HepG2 (cell line): ENCODE data around the gene PSEN2. TPM values are rescaled to one million over a fixed set of nuclear protein-coding genes. Genes with fewer than 3 reads are reported as not detected.

Experiments used
- AFF4 ChIP-seq: sonication (generic); formaldehyde crosslinking; IDR thresholded peaks from 2 replicates; pipeline ENCODE4 v1.4.0; 2020; ENCODE audit warnings: missing genetic modification reagents
- CENPX ChIP-seq: sonication (generic); formaldehyde crosslinking; IDR thresholded peaks from 2 replicates; pipeline ENCODE4 v1.9.0; 2021; ENCODE audit warnings: mild to moderate bottlenecking, missing genetic modification reagents, moderate library complexity
- ERF ChIP-seq: IDR thresholded peaks from 2 replicates; pipeline ENCODE4 v1.6.1; 2018; ENCODE audit warnings: missing biosample characterization, missing genetic modification reagents
- FOSL2 ChIP-seq: sonication (generic); formaldehyde crosslinking; IDR thresholded peaks from 2 replicates; pipeline ENCODE4 v1.4.0; 2020; ENCODE audit warnings: missing genetic modification reagents
- FOXK1 ChIP-seq: sonication (generic); formaldehyde crosslinking; IDR thresholded peaks from 2 replicates; pipeline ENCODE4 v1.4.0; 2020; ENCODE audit warnings: low read depth, missing genetic modification reagents, borderline replicate concordance
- GABPB1 ChIP-seq: IDR thresholded peaks from 2 replicates; pipeline ENCODE4 v1.6.1; 2016; ENCODE audit warnings: mild to moderate bottlenecking, missing genetic modification reagents, moderate library complexity, missing compliant biosample characterization
- GATA4 ChIP-seq: sonication (generic); IDR thresholded peaks from 2 replicates; pipeline ENCODE4 v1.6.1; 2016; ENCODE audit warnings: antibody characterized with exemption, low read depth, borderline replicate concordance
- KMT2A ChIP-seq: sonication (generic); formaldehyde crosslinking; IDR thresholded peaks from 2 replicates; pipeline ENCODE4 v1.4.0; 2020; ENCODE audit warnings: missing genetic modification reagents
- NONO ChIP-seq, 2 experiments: fragments of 450-650 bp in 1 of 2; sonication (generic) in 1 of 2; formaldehyde crosslinking in 1 of 2; IDR thresholded peaks in 1 of 2; conservative IDR thresholded peaks in 1 of 2; 2 replicates each; pipeline versions ENCODE4 v1.6.1 to v1.8.0; 2017 to 2022; ENCODE audit warnings: mild to moderate bottlenecking in 1 of 2, missing genetic modification reagents in 1 of 2, moderate library complexity in 1 of 2
- ZFP91 ChIP-seq: sonication (generic); formaldehyde crosslinking; IDR thresholded peaks from 2 replicates; pipeline ENCODE4 v1.9.0; 2022; ENCODE audit warnings: missing genetic modification reagents, mild to moderate bottlenecking, borderline replicate concordance
- ZNF446 ChIP-seq: sonication (generic); formaldehyde crosslinking; IDR thresholded peaks from 2 replicates; pipeline ENCODE4 v1.5.0; 2020; ENCODE audit warnings: mild to moderate bottlenecking, missing genetic modification reagents
- ZNF615 ChIP-seq: sonication (generic); formaldehyde crosslinking; IDR thresholded peaks from 2 replicates; pipeline ENCODE4 v1.5.0; 2020; ENCODE audit warnings: mild to moderate bottlenecking, missing genetic modification reagents, borderline replicate concordance
- polyA plus RNA-seq, 8 experiments: library from polyadenylated mRNA; depleted of rRNA in 3 of 8; stranded (reverse) in 7 of 8; unstranded in 1 of 8; fragments of >200 nt; fragmentation: Illumina TruSeq in 4 of 8; extraction: Trizol in 4 of 8; gene quantifications; 2 replicates each; pipeline versions ENCODE4 v1.2.1 to v1.2.3, GENCODE V29; 2011 to 2016; ENCODE audit warnings: low read depth in 4 of 8, missing spikeins in 1 of 8, mixed read lengths in 1 of 8; ENCODE audit not compliant: insufficient read depth in 1 of 8
- total RNA-seq, 5 experiments: library from RNA; depleted of rRNA; stranded (reverse); fragments of >200 nt; fragmentation: Illumina TruSeq; extraction: Trizol; gene quantifications; 2 replicates each; pipeline ENCODE4 v1.2.3, GENCODE V29; 2016; ENCODE audit warnings: low read depth in 1 of 5
- TF ChIP-seq, protein P1 (sequence below): sonication (generic); formaldehyde crosslinking; IDR thresholded peaks from 2 replicates; pipeline ENCODE4 v1.5.1; 2020; ENCODE audit warnings: missing genetic modification reagents, mild to moderate bottlenecking, borderline replicate concordance
- TF ChIP-seq, protein P2 (sequence below): sonication (generic); formaldehyde crosslinking; IDR thresholded peaks from 2 replicates; pipeline ENCODE4 v1.9.0; 2022; ENCODE audit warnings: low read depth, missing genetic modification reagents
- TF ChIP-seq, protein P3 (sequence below): sonication (generic); formaldehyde crosslinking; IDR thresholded peaks from 2 replicates; pipeline ENCODE4 v1.8.1; 2023; ENCODE audit warnings: missing genetic modification reagents, inconsistent platforms, borderline replicate concordance
- TF ChIP-seq, protein P4 (sequence below): sonication (generic); formaldehyde crosslinking; IDR thresholded peaks from 2 replicates; pipeline ENCODE4 v1.4.0; 2020; ENCODE audit warnings: missing genetic modification reagents

PSEN2 gene
- total and polyA plus RNA-seq, 2 of the 13 experiments (the other 11 are each of a cell fraction or from before 2014, with no cell fraction given), result 5.9 to 13.1 TPM

DNA sequence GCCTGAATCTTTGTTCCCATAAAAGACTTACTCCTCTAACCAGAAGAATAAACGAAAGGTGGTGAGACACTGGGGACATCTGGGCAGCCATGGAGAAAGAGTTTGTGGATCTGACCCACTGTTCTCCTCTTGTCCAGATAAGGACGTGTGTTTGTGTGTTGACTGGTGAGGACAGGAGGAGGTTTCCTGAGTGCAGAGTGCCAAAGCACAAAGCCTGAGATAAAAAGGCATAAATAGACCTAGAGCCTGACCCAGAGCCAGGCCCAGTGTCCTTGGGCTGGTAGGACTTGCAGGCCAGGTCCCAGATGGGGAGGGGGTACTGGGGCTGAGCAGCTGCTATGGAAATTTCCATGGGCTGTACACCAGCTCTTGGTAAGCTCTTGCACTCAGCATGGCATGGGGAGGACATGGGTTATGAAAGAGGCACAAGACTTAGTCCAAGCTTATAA lies 50.1 kb downstream of the PSEN2 start (continued):
- no peak for TF ChIP-seq AFF4 (CRISPR knock-in tag)
- TF ChIP-seq, protein P1, sequence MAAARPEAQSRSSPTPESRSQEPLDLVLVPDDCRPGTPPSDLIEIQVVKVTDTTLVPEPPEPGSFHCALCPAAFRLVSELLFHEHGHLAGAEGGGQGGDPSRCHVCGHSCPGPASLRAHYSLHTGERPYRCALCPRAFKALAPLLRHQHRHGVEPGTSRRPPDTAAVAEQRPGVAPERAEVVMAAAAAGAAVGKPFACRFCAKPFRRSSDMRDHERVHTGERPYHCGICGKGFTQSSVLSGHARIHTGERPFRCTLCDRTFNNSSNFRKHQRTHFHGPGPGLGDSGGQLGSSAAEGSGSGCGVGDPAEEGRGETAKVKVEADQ (CRISPR knock-in tag), result peak; percentile 26; the same call in 1 of the 2 replicates
- peak; percentile 19; the same call in 1 of the 2 replicates for TF ChIP-seq GABPB1
- no peak for TF ChIP-seq ZNF615 (CRISPR knock-in tag)
- TF ChIP-seq GATA4, result peak; percentile 23; the same call in 1 of the 2 replicates
- no peak for TF ChIP-seq CENPX (CRISPR knock-in tag)
- TF ChIP-seq FOSL2 (CRISPR knock-in tag), result peak; percentile 47; the same call in 1 of the 2 replicates
- TF ChIP-seq, protein P2, sequence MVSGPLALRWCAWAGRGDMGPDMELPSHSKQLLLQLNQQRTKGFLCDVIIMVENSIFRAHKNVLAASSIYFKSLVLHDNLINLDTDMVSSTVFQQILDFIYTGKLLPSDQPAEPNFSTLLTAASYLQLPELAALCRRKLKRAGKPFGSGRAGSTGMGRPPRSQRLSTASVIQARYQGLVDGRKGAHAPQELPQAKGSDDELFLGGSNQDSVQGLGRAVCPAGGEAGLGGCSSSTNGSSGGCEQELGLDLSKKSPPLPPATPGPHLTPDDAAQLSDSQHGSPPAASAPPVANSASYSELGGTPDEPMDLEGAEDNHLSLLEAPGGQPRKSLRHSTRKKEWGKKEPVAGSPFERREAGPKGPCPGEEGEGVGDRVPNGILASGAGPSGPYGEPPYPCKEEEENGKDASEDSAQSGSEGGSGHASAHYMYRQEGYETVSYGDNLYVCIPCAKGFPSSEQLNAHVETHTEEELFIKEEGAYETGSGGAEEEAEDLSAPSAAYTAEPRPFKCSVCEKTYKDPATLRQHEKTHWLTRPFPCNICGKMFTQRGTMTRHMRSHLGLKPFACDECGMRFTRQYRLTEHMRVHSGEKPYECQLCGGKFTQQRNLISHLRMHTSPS (CRISPR knock-in tag), result peak; percentile 53; the same call in 1 of the 2 replicates
- 0 out of 2 replicates have a peak, but pooled peaks have one; percentile 26 for TF ChIP-seq FOXK1 (CRISPR knock-in tag)
- TF ChIP-seq, protein P3, sequence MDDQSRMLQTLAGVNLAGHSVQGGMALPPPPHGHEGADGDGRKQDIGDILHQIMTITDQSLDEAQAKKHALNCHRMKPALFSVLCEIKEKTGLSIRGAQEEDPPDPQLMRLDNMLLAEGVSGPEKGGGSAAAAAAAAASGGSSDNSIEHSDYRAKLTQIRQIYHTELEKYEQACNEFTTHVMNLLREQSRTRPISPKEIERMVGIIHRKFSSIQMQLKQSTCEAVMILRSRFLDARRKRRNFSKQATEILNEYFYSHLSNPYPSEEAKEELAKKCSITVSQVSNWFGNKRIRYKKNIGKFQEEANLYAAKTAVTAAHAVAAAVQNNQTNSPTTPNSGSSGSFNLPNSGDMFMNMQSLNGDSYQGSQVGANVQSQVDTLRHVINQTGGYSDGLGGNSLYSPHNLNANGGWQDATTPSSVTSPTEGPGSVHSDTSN (CRISPR knock-in tag), result no peak
- TF ChIP-seq ZFP91 (CRISPR knock-in tag), result peak; percentile 44; the same call in 1 of the 2 replicates
- TF ChIP-seq KMT2A (CRISPR knock-in tag), result 0 out of 2 replicates have a peak, but pooled peaks have one; percentile 49
- TF ChIP-seq ERF (CRISPR knock-in tag), result peak; percentile 33; the same call in 1 of the 2 replicates
- no peak for TF ChIP-seq ZNF446
- TF ChIP-seq, protein P4, sequence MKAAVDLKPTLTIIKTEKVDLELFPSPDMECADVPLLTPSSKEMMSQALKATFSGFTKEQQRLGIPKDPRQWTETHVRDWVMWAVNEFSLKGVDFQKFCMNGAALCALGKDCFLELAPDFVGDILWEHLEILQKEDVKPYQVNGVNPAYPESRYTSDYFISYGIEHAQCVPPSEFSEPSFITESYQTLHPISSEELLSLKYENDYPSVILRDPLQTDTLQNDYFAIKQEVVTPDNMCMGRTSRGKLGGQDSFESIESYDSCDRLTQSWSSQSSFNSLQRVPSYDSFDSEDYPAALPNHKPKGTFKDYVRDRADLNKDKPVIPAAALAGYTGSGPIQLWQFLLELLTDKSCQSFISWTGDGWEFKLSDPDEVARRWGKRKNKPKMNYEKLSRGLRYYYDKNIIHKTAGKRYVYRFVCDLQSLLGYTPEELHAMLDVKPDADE (CRISPR knock-in tag), result no peak
- no peak for TF ChIP-seq NONO (IDR thresholded peaks at IDR 0.05)
- no peak for TF ChIP-seq NONO (CRISPR knock-in tag; conservative IDR thresholded peaks at IDR 0.05)
